OCI-LY1 (cell line): ENCODE data around the gene POLE3.

Experiments
- H2AFZ ChIP-seq: fragments of 200-600 bp; sonication (generic), shearing (Covaris generic); 2 replicates; pipeline ENCODE4 v1.6.0; 2014; ENCODE audit warnings: antibody characterized with exemption, mild to moderate bottlenecking, low read length
- H3F3A ChIP-seq: fragments of 200-600 bp; sonication (generic), shearing (Covaris generic); 2 replicates; pipeline ENCODE4 v1.6.0; 2014; ENCODE audit warnings: mild to moderate bottlenecking, antibody characterized with exemption, low read length, moderate library complexity; ENCODE audit not compliant: insufficient read depth
- H3K27ac ChIP-seq: fragments of 200-600 bp; sonication (generic); 2 replicates; pipeline ENCODE4 v1.5.1; 2014; ENCODE audit warnings: low read length, mixed run types, mild to moderate bottlenecking, low read depth; ENCODE audit not compliant: poor library complexity, severe bottlenecking
- H3K27me3 ChIP-seq: fragments of 200-600 bp; sonication (generic); 2 replicates; pipeline ENCODE4 v1.6.0; 2014; ENCODE audit warnings: antibody characterized with exemption, mild to moderate bottlenecking, low read length, moderate library complexity; ENCODE audit not compliant: insufficient read depth
- H3K36me3 ChIP-seq: fragments of 200-600 bp; sonication (generic); 2 replicates; pipeline ENCODE4 v1.6.1; 2014; ENCODE audit warnings: mild to moderate bottlenecking, antibody characterized with exemption, low read length, moderate library complexity, mixed read lengths; ENCODE audit not compliant: insufficient read depth
- H3K4me1 ChIP-seq: fragments of 200-600 bp; sonication (generic); 2 replicates; pipeline ENCODE4 v1.5.1; 2014; ENCODE audit warnings: mild to moderate bottlenecking, low read length, moderate library complexity; ENCODE audit not compliant: insufficient read depth, severe bottlenecking
- H3K4me2 ChIP-seq: fragments of 200-600 bp; sonication (generic), shearing (Covaris generic); 2 replicates; pipeline ENCODE4 v1.6.1; 2014; ENCODE audit warnings: low read length
- H3K4me3 ChIP-seq: fragments of 200-600 bp; sonication (generic); 2 replicates; pipeline ENCODE4 v1.5.1; 2014; ENCODE audit warnings: low read length, low read depth, mild to moderate bottlenecking, mixed read lengths; ENCODE audit not compliant: poor library complexity, severe bottlenecking
- H3K79me2 ChIP-seq: fragments of 200-600 bp; shearing (Covaris generic); 2 replicates; pipeline ENCODE4 v1.6.1; 2016; ENCODE audit warnings: mixed run types, low read length, mixed read lengths; ENCODE audit not compliant: insufficient read depth
- H3K9ac ChIP-seq: fragments of 200-600 bp; sonication (generic), shearing (Covaris generic); 2 replicates; pipeline ENCODE4 v1.6.1; 2014; ENCODE audit warnings: mild to moderate bottlenecking, low read length, mixed read lengths
- H3K9me2 ChIP-seq: fragments of 200-600 bp; sonication (generic), shearing (Covaris generic); 2 replicates; pipeline ENCODE4 v1.6.1; 2014; ENCODE audit warnings: low read depth, mild to moderate bottlenecking, low read length, mixed read lengths
- H3K9me3 ChIP-seq: fragments of 200-600 bp; shearing (Covaris generic); 2 replicates; pipeline ENCODE4 v1.6.1; 2014; ENCODE audit warnings: low read length, mixed read lengths
- H4K20me1 ChIP-seq: fragments of 200-600 bp; sonication (generic), shearing (Covaris generic); 2 replicates; pipeline ENCODE4 v1.6.0; 2016; ENCODE audit warnings: mild to moderate bottlenecking, low read length; ENCODE audit not compliant: insufficient read depth
- EZH2 ChIP-seq: fragments of 200-600 bp; sonication (generic), shearing (Covaris generic); IDR thresholded peaks from 2 replicates; pipeline ENCODE4 v1.8.0; 2017; ENCODE audit warnings: borderline replicate concordance, mixed run types, mild to moderate bottlenecking, antibody characterized with exemption, low read length, moderate library complexity, mixed read lengths
- TF ChIP-seq, protein P1 (sequence below): fragments of 200-600 bp; sonication (generic), shearing (Covaris generic); IDR thresholded peaks from 2 replicates; pipeline ENCODE4 v1.5.1; 2017; ENCODE audit warnings: mild to moderate bottlenecking, antibody characterized with exemption, low read length, moderate library complexity, mixed read lengths

POLE3 gene, protein sequence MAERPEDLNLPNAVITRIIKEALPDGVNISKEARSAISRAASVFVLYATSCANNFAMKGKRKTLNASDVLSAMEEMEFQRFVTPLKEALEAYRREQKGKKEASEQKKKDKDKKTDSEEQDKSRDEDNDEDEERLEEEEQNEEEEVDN

DNA sequence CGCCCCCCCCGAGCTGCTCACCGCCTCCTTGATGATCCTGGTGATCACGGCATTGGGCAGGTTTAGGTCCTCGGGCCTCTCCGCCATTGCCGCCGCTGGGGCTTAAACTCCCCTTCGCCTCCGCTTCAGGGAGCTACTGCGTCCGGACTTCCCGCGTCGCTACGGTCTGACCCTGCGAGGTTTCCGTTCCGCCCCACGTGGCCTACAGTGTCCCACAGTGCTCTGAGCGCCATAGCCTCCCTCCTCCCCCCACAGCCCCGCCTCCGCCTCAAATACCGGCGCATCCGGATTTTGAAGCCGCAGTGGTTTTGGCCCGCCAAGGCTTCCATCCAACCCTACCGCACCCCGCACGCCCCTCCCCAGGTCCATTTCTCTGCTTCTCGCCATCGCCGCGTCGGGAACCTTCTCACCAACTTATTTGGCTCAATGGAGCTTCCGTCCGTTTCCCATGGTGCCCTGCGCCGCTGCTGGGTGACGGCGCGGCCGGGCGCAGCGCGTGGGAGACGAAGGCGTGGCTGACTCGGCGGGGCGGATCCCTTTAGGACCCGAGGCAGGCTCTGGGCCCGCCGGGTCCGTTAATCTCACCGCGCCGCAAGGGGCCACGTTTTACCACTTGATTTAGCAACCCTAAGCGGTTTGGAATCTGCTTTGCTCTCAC lies at the start of gene POLE3, which contains the start of gene C9orf43:
TSS of gene POLE3 (minus strand) at position 469 of the 658 bp plus-strand sequence. CDS start at position 87, 382 bp downstream.
TSS of gene C9orf43 (plus strand) at position 541 of the 658 bp plus-strand sequence. CDS start 2,747 bp downstream, outside the sequence.
- Histone ChIP-seq H3K9me3 (no peaks in the 10 kb centered on the region), H4K20me1 (no peaks in the 10 kb centered on the region), H3K4me3 (peak within 1 kb of the TSS; percentile 88), H2AFZ (no peak within 1 kb of the TSS; the same call in 1 of the 2 replicates), H3K9me2 (no peaks in the 10 kb centered on the region), H3F3A (peaks cover 3% of the 10 kb centered on the region; the same call in 1 of the 2 replicates), H3K27ac (peak within 1 kb of the TSS; percentile 89), H3K79me2 (peaks cover 8% of the 10 kb centered on the region), H3K4me2 (peak within 1 kb of the TSS; percentile 78), H3K4me1 (peaks cover 36% of the 10 kb centered on the region), H3K9ac (peak within 1 kb of the TSS; percentile 100), H3K36me3 (peaks cover 30% of the 10 kb centered on the region), H3K27me3 (no peaks in the 10 kb centered on the region)
- TF ChIP-seq EZH2 = no peak
- TF ChIP-seq, protein P1, sequence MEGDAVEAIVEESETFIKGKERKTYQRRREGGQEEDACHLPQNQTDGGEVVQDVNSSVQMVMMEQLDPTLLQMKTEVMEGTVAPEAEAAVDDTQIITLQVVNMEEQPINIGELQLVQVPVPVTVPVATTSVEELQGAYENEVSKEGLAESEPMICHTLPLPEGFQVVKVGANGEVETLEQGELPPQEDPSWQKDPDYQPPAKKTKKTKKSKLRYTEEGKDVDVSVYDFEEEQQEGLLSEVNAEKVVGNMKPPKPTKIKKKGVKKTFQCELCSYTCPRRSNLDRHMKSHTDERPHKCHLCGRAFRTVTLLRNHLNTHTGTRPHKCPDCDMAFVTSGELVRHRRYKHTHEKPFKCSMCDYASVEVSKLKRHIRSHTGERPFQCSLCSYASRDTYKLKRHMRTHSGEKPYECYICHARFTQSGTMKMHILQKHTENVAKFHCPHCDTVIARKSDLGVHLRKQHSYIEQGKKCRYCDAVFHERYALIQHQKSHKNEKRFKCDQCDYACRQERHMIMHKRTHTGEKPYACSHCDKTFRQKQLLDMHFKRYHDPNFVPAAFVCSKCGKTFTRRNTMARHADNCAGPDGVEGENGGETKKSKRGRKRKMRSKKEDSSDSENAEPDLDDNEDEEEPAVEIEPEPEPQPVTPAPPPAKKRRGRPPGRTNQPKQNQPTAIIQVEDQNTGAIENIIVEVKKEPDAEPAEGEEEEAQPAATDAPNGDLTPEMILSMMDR = no peak

DNA sequence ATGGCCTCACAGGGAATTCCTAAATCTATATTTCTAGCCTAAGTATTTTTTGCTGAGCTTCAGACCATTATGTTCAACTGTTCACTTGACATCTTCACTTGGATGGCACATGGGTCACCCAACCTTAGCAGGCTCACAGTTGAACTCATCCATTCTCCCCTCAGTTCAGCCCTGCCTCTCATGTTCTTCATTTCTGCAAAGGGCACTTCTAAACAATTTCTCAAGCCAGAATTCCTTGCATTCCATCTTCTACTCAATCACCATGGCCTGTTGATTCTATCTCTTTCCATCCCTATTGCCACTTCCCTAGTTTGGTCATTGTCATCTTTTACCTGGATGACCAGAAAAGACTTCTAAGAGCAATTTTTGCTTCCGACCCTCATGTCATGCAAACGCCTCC lies 45.8 kb upstream of the POLE3 start:
- no peaks in the 10 kb centered on the region for H3K36me3 ChIP-seq
- no peaks in the 10 kb centered on the region for H3F3A ChIP-seq
- no peaks in the 10 kb centered on the region for H4K20me1 ChIP-seq
- H3K9me3 ChIP-seq = no peaks in the 10 kb centered on the region
- no peak overlapping the region for H2AFZ ChIP-seq
- no peaks in the 10 kb centered on the region for H3K4me1 ChIP-seq
- H3K27ac ChIP-seq = no peak overlapping the region
- H3K4me2 ChIP-seq = no peak overlapping the region
- no peak overlapping the region for H3K9ac ChIP-seq
- H3K9me2 ChIP-seq = no peaks in the 10 kb centered on the region
- no peak overlapping the region for H3K4me3 ChIP-seq
- no peak for TF ChIP-seq EZH2
- TF ChIP-seq, protein P1 = no peak
- no peaks in the 10 kb centered on the region for H3K79me2 ChIP-seq
- H3K27me3 ChIP-seq = no peaks in the 10 kb centered on the region

DNA sequence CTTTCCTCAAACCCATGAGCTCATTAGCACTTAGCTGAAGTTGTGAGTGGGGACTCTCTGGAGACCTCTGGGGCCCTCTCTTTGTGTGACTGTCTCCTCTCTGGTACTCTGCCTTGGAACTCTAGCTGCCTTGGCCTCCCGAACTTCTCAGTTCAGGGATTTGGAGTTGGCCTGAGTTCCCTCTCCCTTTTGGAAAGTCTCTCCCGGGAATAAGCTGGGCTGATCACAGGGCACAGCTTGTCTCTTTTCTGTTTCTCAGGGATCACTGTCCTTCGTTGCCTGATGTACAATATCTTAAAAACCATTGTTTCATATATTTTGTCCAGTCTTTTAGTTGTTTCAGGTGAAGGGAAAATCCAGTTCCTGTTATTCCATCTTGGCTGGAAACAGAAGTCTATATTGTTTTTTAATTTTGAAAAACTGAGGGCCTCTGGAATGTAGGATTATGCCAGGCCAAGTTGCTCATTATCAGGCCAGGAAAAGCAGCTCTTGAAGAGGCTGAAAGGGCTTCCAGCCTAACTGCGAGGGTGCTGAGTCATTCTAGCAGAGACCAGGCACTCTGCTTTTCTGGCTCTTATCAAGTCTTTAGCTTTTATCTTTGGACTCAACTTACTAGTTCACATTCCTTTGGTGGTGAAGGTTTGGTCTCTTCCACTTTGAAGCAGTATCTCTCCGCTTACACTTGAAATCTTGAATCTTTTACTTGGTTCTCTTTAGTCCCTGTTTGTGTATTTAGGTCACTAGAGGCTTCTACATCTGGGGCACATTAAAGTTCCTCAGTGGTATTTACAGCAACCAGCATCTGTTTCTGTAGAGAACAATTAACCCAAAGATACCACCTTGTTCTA lies 44.7 kb upstream of the POLE3 start:
- Histone ChIP-seq H3K4me2 (no peak overlapping the region), H3F3A (no peaks in the 10 kb centered on the region), H3K79me2 (no peaks in the 10 kb centered on the region), H3K36me3 (no peaks in the 10 kb centered on the region), H3K4me1 (no peaks in the 10 kb centered on the region), H3K4me3 (no peak overlapping the region), H4K20me1 (no peaks in the 10 kb centered on the region), H3K9me2 (no peaks in the 10 kb centered on the region), H2AFZ (no peak overlapping the region), H3K9me3 (no peaks in the 10 kb centered on the region), H3K9ac (no peak overlapping the region), H3K27me3 (no peaks in the 10 kb centered on the region), H3K27ac (no peak overlapping the region)
- TF ChIP-seq, protein P1 = no peak
- TF ChIP-seq EZH2 = no peak
